Panc1 (cell line): Measurements from ENCODE around the gene WNK2. TPM values are rescaled to one million over a fixed set of nuclear protein-coding genes. Genes with fewer than 3 reads are reported as not detected.

ENCODE experiments used
- ATAC-seq: fragments of 200-7000 bp; cut with Tn5 transposase; 2 replicates; pipeline ENCODE4 v1.9.1; 2020; ENCODE audit warnings: mild to moderate bottlenecking, moderate library complexity
- BruUV-seq: library from RNA; stranded (reverse); fragments of 400-500 nt; replicated peaks from 2 replicates; lab custom pipeline; 2021; lab: Mats Ljungman, UMichigan
- CTCF ChIA-PET: fragments of 300-600 bp; sonication (Branson Sonifier 250); formaldehyde crosslinking; loops from one replicate; lab custom pipeline; 2022; ENCODE audit warnings: antibody characterized with exemption; lab: Charles Lee
- POLR2A ChIA-PET: fragments of 300-600 bp; sonication (Branson Sonifier 250); formaldehyde crosslinking; loops from one replicate; lab custom pipeline; 2022; ENCODE audit warnings: antibody characterized with exemption; lab: Charles Lee
- DNase-seq: peaks from one replicate; pipeline ENCODE4 v3.0.0-alpha.2; 2010; ENCODE audit warnings: low read depth, low spot score
- H3K27ac ChIP-seq: 2 replicates; pipeline ENCODE4 v1.5.1; 2011; ENCODE audit warnings: mild to moderate bottlenecking, low read length, inconsistent platforms
- H3K27me3 ChIP-seq: fragments of 200-500 bp; sonication (Bioruptor generic); 2 replicates; pipeline ENCODE4 v1.6.0; 2014; ENCODE audit warnings: low read length, inconsistent platforms; ENCODE audit not compliant: control insufficient read depth, insufficient read depth
- H3K36me3 ChIP-seq: fragments of 200-500 bp; sonication (Bioruptor generic); 2 replicates; pipeline ENCODE4 v1.5.1; 2014; ENCODE audit warnings: inconsistent platforms, mild to moderate bottlenecking, low read length, moderate library complexity; ENCODE audit not compliant: control insufficient read depth, insufficient read depth
- H3K4me1 ChIP-seq: 2 replicates; pipeline ENCODE4 v1.5.1; 2011; ENCODE audit warnings: inconsistent platforms, mild to moderate bottlenecking, low read length, moderate library complexity; ENCODE audit not compliant: control insufficient read depth, insufficient read depth
- H3K4me3 ChIP-seq, 2 experiments: 2 replicates each; pipeline ENCODE4 v1.5.1; 2011 to 2012; ENCODE audit warnings: low read depth in 2 of 2, low read length in 2 of 2, mild to moderate bottlenecking in 2 of 2, inconsistent platforms in 1 of 2, moderate library complexity in 1 of 2
- H3K9me3 ChIP-seq: fragments of 200-500 bp; sonication (Bioruptor generic); 2 replicates; pipeline ENCODE4 v1.5.1; 2014; ENCODE audit warnings: low read depth, mild to moderate bottlenecking, inconsistent platforms, low read length, moderate library complexity; ENCODE audit not compliant: control insufficient read depth, insufficient read depth
- CTCF ChIP-seq: fragments of 450-650 bp; IDR thresholded peaks from 2 replicates; pipeline ENCODE4 v1.5.1; 2017; ENCODE audit warnings: mild to moderate bottlenecking
- POLR2AphosphoS5 ChIP-seq: IDR thresholded peaks from 2 replicates; pipeline ENCODE4 v1.6.1; 2012; ENCODE audit warnings: mild to moderate bottlenecking, low read depth, low read length, moderate library complexity
- REST ChIP-seq, 2 experiments: IDR thresholded peaks; 2 replicates each; pipeline ENCODE4 v1.6.1; 2011 to 2012; ENCODE audit warnings: low read depth in 2 of 2, control low read depth in 1 of 2, low read length in 1 of 2, mild to moderate bottlenecking in 1 of 2, moderate library complexity in 1 of 2; ENCODE audit not compliant: insufficient read depth in 1 of 2
- SIN3A ChIP-seq: IDR thresholded peaks from 2 replicates; pipeline ENCODE4 v1.6.1; 2012; ENCODE audit warnings: low read depth, mild to moderate bottlenecking, low read length, moderate library complexity, borderline replicate concordance; ENCODE audit not compliant: insufficient read depth
- TCF7L2 ChIP-seq: IDR thresholded peaks from 2 replicates; pipeline ENCODE4 v1.6.1; 2011; ENCODE audit warnings: mild to moderate bottlenecking, low read depth, low read length, inconsistent platforms
- in situ Hi-C: cut with HindIII; loops from 2 replicates; pipeline ENCODE4 v1.10.0; 2016; ENCODE audit warnings: low sequenced_read_pairs, low pct_unique_long_range_greater_than_20kb
- intact Hi-C: fragments of 100-400 bp; cut with micrococcal nuclease; formaldehyde crosslinking; loops from one replicate; pipeline ENCODE4 v1.10.0; 2022; ENCODE audit not compliant: unreplicated experiment
- total RNA-seq: library from RNA; stranded (reverse); gene quantifications from one replicate; pipeline ENCODE4 v1.2.1, GENCODE V29; 2021; ENCODE audit not compliant: unreplicated experiment

WNK2 gene
- total RNA-seq, 1 experiment from 2014 or later, result 13.7 TPM

GRCh38 chr9:93295456-93296076 is 111.6 kb downstream of the WNK2 start:
- Histone ChIP-seq H3K27me3 (no peaks in the 10 kb centered on the region), H3K4me3 (no peak overlapping the region), H3K9me3 (no peaks in the 10 kb centered on the region), H3K36me3 (no peaks in the 10 kb centered on the region), H3K27ac (no peak overlapping the region), H3K4me1 (no peaks in the 10 kb centered on the region)
- no peak for ATAC-seq
- no peak for DNase-seq
- in situ Hi-C loops (no loop called here), intact Hi-C loops (no loop called here)
- CTCF ChIA-PET, result no interaction called here
- no TSS peak for BruUV-seq
- POLR2A ChIA-PET, result no interaction called here
- TF ChIP-seq SIN3A (no peak), REST (IDR thresholded peaks at IDR 0.05; ENCODE audit: insufficient read depth in 1 of 2, low read depth in 2 of 2, low read length in 1 of 2) (no peak), CTCF (no peak), TCF7L2 (no peak), POLR2AphosphoS5 (no peak)

GRCh38 chr9:93296889-93297480 is 113.0 kb downstream of the WNK2 start:
- TF ChIP-seq POLR2AphosphoS5 (no peak), SIN3A (no peak), TCF7L2 (no peak), CTCF (no peak), REST (IDR thresholded peaks at IDR 0.05; ENCODE audit: insufficient read depth in 1 of 2, low read depth in 2 of 2, low read length in 1 of 2) (no peak)
- Histone ChIP-seq H3K27me3 (no peaks in the 10 kb centered on the region), H3K4me3 (no peak overlapping the region), H3K4me1 (no peaks in the 10 kb centered on the region), H3K36me3 (no peaks in the 10 kb centered on the region), H3K27ac (no peak overlapping the region), H3K9me3 (no peaks in the 10 kb centered on the region)
- ChIA-PET POLR2A (no interaction called here), CTCF (no interaction called here)
- in situ Hi-C loops (no loop called here), intact Hi-C loops (no loop called here)
- DNase-seq, result no peak
- no TSS peak for BruUV-seq
- no peak for ATAC-seq
